GM19372 (cell line): ENCODE measurements around the gene SNX9.

Experiments used
- ATAC-seq: cut with Tn5 transposase; IDR thresholded peaks from one replicate; pipeline ENCODE4 v1.9.1; 2021; ENCODE audit warnings: mild to moderate bottlenecking, low read depth, moderate library complexity; ENCODE audit not compliant: unreplicated experiment

The SNX9 gene

GRCh38 chr6:157985378-157986155 lies 162.5 kb downstream of the SNX9 start:
- ATAC-seq, result no peak

DNA sequence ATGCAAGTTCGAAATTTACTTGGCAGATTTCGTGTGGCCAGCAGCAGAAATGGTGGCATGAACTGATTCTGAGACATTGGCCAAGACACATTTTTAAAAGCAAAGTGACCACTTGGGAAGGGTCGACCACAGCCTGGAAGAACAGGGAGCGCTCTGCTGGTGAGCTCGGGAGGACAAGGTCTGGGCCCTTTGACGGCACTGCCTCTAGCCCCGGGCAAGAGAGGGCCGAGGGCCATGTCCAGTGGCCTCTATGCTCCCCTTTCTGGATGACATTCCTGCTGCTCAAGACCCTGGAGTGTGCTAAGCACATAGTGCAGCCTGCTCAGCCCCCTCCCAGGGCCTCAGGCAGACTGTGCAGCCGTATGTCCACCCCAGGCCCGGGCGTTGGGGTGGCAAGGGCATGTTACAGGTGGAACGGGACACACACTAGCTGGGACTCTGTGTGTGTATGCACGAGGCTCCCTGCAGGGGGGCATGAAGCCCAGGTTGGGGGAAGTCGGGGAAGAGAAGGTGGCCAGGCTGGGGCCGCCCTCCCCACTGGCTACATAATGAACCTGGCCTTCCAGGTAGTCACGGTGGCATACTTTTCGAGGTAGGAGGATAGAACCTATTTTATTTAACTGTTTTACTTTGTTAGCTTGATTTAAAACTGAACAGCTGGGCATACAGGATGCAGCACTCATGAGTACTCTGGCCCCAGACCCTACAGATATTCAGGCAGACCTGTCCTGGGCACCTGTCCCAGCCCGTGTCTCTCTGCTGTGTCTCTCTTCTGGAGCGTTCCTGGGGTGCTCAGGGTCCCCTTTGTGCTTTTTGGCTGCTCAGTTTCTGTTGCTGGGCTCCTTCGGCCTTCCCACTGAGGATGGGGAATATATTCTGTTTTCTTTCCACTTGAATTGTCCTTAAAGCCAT lies 165.0 kb downstream of the SNX9 start:
- ATAC-seq, result no peak

DNA sequence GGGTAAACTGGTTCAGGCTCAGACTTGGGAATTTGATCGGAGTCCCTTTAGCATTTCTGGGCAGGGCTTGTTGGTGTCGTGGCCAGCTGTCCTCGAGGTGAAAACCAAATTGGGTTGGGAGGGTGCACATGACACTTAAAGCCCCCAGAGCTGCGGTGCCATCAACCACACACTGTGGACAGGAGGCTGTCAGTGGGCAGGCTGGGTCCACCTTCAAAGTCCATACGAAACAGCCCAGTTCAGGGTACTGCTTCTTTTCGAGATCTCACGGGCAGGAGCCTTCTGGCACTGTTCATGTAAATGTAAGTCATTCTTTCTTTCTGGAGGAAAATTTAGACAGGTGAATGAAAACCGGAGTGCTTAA lies 165.6 kb downstream of the SNX9 start:
- no peak for ATAC-seq

GRCh38 chr6:157989541-157990289 lies 166.7 kb downstream of the SNX9 start:
- no peak for ATAC-seq

- no peak for ATAC-seq
These were observed 167.4 kb downstream of the SNX9 start for GRCh38 chr6:157990321-157991066.

DNA sequence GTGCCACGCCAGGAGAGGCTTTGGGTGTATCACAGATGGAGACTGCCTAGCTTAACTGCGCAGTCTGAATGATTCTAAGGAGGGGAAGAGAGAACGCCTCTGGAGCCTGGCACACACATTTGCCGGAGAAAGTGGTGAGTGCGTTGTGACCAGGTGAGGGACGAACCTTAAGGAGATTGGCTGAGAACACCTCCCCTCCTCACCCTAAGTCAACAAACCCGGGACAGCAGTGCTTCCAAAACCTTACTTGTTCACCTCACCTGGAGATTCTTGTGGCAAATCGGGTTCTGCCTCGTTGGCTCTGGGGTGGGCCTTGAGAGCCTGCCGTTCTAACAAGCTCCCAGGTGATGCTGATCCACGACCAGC lies 168.0 kb downstream of the SNX9 start:
- no peak for ATAC-seq

GRCh38 chr6:157993076-157993475 lies 170.0 kb downstream of the SNX9 start:
- ATAC-seq, result no peak

DNA sequence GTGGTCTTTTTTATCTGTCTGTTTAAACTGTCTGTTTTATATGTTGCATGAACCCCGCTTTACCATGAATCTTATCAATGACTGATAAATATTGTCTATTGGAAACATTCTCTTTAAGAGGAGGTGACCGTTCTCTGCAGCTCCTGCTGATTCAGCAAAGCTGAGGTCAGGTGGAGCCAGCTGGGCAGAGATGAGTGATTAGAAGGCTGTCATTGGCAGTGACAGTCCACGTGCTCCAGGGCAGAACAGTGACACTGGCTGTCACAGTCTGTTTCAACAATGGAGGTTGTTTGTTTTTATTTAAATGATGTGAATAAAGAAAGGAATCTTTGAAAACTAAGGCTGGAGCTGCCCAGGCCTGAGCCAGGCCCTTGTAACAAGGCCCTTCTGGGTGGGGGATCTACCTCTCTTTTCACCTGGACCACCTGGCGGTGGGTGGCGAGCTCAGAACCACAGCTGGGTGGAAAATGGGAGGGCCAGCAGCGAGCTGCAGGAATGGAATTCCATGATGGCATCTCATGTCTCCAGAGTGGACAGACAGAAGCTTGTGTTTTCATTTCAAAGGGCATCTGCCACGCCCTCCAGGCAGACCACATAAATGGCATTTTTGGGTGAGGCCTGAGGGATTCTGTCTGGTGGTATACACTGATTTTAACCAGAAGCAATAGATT lies 171.2 kb downstream of the SNX9 start:
- ATAC-seq, result no peak
